WTC11 (cell line): ENCODE measurements around the gene GOLGA8A.
"Not testable (repeated sequence)": the region's sequence is repeated elsewhere in the genome, so short reads cannot be mapped to it uniquely, and the experiment has no call there.

Experiments used
- AFF4 ChIP-seq: sonication (generic); formaldehyde crosslinking; IDR thresholded peaks from 2 replicates; pipeline ENCODE4 v1.8.1; 2023; ENCODE audit warnings: mild to moderate bottlenecking, missing genetic modification reagents, borderline replicate concordance
- CTCF ChIP-seq: fragments of 200-600 bp; IDR thresholded peaks from 2 replicates; pipeline ENCODE4 v1.8.0; 2022; ENCODE audit warnings: antibody characterized with exemption
- ELF4 ChIP-seq: sonication (generic); formaldehyde crosslinking; IDR thresholded peaks from 2 replicates; pipeline ENCODE4 v1.8.1; 2022; ENCODE audit warnings: low read depth, mild to moderate bottlenecking, moderate library complexity, missing genetic modification reagents
- FOXP4 ChIP-seq: sonication (generic); formaldehyde crosslinking; IDR thresholded peaks from 2 replicates; pipeline ENCODE4 v1.8.0; 2022; ENCODE audit warnings: mild to moderate bottlenecking, missing genetic modification reagents
- GABPB1 ChIP-seq: sonication (generic); formaldehyde crosslinking; IDR thresholded peaks from 2 replicates; pipeline ENCODE4 v1.8.1; 2023; ENCODE audit warnings: mild to moderate bottlenecking, missing genetic modification reagents
- NFATC4 ChIP-seq: fragments of 250-450 bp; sonication (Bioruptor Pico); IDR thresholded peaks from 2 replicates; pipeline ENCODE4 v1.9.0; 2021; ENCODE audit warnings: mild to moderate bottlenecking
- NR3C1 ChIP-seq: sonication (generic); formaldehyde crosslinking; conservative IDR thresholded peaks from 2 replicates; pipeline ENCODE4 v1.8.1; 2023; ENCODE audit warnings: low read depth, mild to moderate bottlenecking, missing genetic modification reagents

DNA sequence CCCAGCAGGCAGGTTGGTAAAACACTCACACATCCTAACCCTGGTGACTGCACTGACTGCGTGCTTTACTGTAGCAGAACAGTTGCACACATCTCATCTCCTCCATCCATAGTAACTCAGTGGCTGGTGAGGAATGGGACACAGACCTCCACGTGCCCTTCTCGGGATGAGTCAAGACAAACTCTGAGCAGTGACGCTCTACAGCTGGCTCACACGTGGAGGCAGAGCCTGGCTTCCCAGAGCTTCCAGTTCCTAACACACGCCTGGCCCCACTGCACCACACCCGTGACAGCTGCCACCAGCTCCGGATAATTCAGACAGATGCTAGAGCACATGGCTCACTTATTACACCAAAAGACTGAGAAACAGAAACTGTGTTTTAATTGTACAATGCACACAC, 7.0 kb downstream of the GOLGA8A start:
- TF ChIP-seq ELF4 (CRISPR knock-in tag); NR3C1 (CRISPR knock-in tag); CTCF; NFATC4; GABPB1; FOXP4 (CRISPR knock-in tag); AFF4 (CRISPR knock-in tag): not testable (repeated sequence)
